ENCODE measurements around the gene MAPK8IP2.

DNA sequence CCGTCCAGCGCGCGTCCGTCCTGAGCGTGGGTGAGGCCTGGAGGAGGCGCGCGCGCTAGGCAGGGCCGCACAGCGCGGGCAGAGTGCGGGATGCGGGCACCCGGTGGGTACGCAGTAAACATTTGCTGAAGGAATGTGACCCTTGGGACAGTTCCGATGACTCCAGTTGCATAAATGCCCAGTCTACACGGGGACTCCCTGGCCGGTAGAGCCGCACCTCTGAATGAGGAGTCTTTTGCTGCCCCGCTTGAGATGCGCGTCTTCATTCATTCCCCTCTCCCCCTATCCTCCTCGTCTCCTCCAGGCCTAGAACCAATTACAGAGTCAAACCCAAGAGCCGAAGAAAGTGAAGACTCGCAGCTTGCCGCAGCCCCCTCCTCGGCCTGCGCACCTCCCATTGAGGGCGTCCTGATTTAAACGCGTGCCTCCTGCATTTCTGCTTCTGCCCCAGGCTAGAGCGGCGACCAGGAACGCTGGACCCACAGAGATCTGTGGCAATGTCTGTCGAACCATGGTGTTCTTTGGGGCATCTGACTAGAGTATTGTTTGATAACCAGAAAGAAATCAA lies 17.2 kb upstream of the MAPK8IP2 start:
- TF ChIP-seq EZH2 (IDR thresholded peaks at IDR 0.05; ENCODE audit: borderline replicate concordance, low read depth, low read length, poor library complexity, severe bottlenecking), result no peak
- TF ChIP-seq, protein P1, sequence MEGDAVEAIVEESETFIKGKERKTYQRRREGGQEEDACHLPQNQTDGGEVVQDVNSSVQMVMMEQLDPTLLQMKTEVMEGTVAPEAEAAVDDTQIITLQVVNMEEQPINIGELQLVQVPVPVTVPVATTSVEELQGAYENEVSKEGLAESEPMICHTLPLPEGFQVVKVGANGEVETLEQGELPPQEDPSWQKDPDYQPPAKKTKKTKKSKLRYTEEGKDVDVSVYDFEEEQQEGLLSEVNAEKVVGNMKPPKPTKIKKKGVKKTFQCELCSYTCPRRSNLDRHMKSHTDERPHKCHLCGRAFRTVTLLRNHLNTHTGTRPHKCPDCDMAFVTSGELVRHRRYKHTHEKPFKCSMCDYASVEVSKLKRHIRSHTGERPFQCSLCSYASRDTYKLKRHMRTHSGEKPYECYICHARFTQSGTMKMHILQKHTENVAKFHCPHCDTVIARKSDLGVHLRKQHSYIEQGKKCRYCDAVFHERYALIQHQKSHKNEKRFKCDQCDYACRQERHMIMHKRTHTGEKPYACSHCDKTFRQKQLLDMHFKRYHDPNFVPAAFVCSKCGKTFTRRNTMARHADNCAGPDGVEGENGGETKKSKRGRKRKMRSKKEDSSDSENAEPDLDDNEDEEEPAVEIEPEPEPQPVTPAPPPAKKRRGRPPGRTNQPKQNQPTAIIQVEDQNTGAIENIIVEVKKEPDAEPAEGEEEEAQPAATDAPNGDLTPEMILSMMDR (conservative IDR thresholded peaks at IDR 0.05; ENCODE audit: low read depth, low read length), result no peak
